ENCODE results near the gene CST6.

The CST6 gene

GRCh38 chr11:66011239-66011784 lies 496 bp upstream of the CST6 start:
- Histone ChIP-seq H3K4me2 (ENCODE audit: low read length) (no peak overlapping the region), H3K36me3 (ENCODE audit: control insufficient read depth, insufficient read depth, low read length) (no peaks in the 10 kb centered on the region), H3K9ac (no peak overlapping the region), H3K9me3 (ENCODE audit: control insufficient read depth, low read length) (no peaks in the 10 kb centered on the region), H3K27me3 (ENCODE audit: control insufficient read depth, insufficient read depth, low read length) (no peaks in the 10 kb centered on the region), H3K4me3 (ENCODE audit: low read depth, low read length) (no peak overlapping the region), H3K4me1 (peaks cover 14% of the 10 kb centered on the region), H2AFZ (peak overlapping the region; percentile 75), H3K79me2 (no peaks in the 10 kb centered on the region), H3K27ac (no peak overlapping the region)
- TF ChIP-seq CTCF (IDR thresholded peaks at IDR 0.05) = no peak

GRCh38 chr11:66012371-66012945 lies 650 bp downstream of the CST6 start:
- Histone ChIP-seq H3K9ac (no peak overlapping the region), H3K4me3 (ENCODE audit: low read depth, low read length) (no peak overlapping the region), H2AFZ (peak overlapping the region; percentile 75), H3K27ac (no peak overlapping the region), H3K4me1 (peaks cover 14% of the 10 kb centered on the region), H3K9me3 (ENCODE audit: control insufficient read depth, low read length) (no peaks in the 10 kb centered on the region), H3K79me2 (no peaks in the 10 kb centered on the region), H3K36me3 (ENCODE audit: control insufficient read depth, insufficient read depth, low read length) (no peaks in the 10 kb centered on the region), H3K4me2 (ENCODE audit: low read length) (no peak overlapping the region), H3K27me3 (ENCODE audit: control insufficient read depth, insufficient read depth, low read length) (no peaks in the 10 kb centered on the region)
- TF ChIP-seq CTCF (IDR thresholded peaks at IDR 0.05) = no peak

- Histone ChIP-seq H3K27me3 (ENCODE audit: control insufficient read depth, insufficient read depth, low read length) (no peaks in the 10 kb centered on the region), H3K36me3 (ENCODE audit: control insufficient read depth, insufficient read depth, low read length) (no peaks in the 10 kb centered on the region), H2AFZ (no peak overlapping the region), H3K4me3 (ENCODE audit: low read depth, low read length) (no peak overlapping the region), H3K4me2 (ENCODE audit: low read length) (no peak overlapping the region), H3K9me3 (ENCODE audit: control insufficient read depth, low read length) (no peaks in the 10 kb centered on the region), H3K79me2 (no peaks in the 10 kb centered on the region), H3K4me1 (peaks cover 14% of the 10 kb centered on the region), H3K9ac (no peak overlapping the region), H3K27ac (no peak overlapping the region)
- no peak for TF ChIP-seq CTCF (IDR thresholded peaks at IDR 0.05)
These were observed 1.3 kb downstream of the CST6 start for GRCh38 chr11:66012946-66013761.

- Histone ChIP-seq H3K27ac (no peak overlapping the region), H3K4me2 (ENCODE audit: low read length) (no peak overlapping the region), H3K9ac (no peak overlapping the region), H3K4me1 (peaks cover 14% of the 10 kb centered on the region), H3K9me3 (ENCODE audit: control insufficient read depth, low read length) (no peaks in the 10 kb centered on the region), H3K4me3 (ENCODE audit: low read depth, low read length) (no peak overlapping the region), H3K79me2 (no peaks in the 10 kb centered on the region), H3K27me3 (ENCODE audit: control insufficient read depth, insufficient read depth, low read length) (no peaks in the 10 kb centered on the region), H3K36me3 (ENCODE audit: control insufficient read depth, insufficient read depth, low read length) (no peaks in the 10 kb centered on the region), H2AFZ (no peak overlapping the region)
- no peak for TF ChIP-seq CTCF (IDR thresholded peaks at IDR 0.05)
These were observed 1.9 kb downstream of the CST6 start for GRCh38 chr11:66013762-66014100.

Data from parathyroid adenoma (tissue), 2 donors.